HG02642 (cell line): ENCODE data around the gene PRKCA.

Experiments used
- ATAC-seq: cut with Tn5 transposase; IDR thresholded peaks from one replicate; pipeline ENCODE4 v1.9.1; 2021; ENCODE audit warnings: mild to moderate bottlenecking; ENCODE audit not compliant: unreplicated experiment, poor library complexity

The PRKCA gene

DNA sequence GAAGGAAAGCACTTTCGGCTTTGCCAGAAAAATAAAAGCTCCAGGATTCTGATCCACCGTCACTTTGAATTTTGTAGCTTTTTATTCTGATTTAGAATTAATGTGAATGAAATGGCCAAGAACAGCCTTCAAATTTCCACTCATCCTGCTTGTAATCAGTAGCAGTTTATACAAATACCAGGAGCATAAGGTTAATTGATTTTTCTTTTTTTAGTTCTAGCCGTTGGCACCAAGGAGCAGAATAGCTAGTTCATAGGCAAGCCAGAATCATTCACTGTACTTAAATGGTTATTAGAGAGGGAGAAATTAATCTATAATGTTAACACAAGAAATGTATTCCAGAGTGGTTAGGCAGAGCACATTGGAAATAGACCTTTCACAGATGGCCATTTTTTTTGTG lies 491.4 kb downstream of the PRKCA start:
- no peak for ATAC-seq

- ATAC-seq = no peak
Measured at GRCh38 chr17:66795486-66795885, 493.1 kb downstream of the PRKCA start.

DNA sequence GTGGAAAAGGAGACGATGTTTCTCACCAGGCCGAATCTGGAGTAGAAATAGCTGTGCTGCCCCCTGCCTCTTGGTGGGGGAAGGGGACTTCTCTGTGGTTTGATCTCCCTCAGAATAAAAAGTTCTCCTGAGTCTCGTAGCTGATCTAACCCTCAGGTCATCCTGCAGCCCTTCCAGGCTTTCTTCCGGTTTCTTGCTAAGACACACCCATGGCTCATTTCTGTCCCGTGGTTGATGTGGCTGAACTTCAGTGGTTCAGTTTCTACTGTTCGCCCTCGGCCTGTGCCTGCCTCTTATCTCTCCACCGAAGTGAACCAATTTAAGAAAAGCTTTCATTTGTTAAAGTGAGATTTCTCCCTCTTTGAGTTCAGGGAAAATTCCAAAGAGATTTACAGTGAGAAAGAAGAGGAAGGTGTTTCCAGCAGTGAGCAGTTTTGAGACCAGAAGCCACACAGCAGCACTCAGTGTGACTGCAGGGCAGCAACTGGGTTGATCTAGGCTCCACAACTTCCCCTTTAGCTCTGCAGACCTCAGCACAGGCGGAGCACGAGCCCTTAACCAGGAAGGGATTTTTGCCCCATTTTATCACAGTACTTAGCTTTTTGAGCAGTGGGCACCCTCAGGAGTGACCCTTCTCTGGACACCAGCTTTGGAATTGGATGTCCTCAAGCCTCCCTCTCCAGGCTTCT lies 497.6 kb downstream of the PRKCA start:
- ATAC-seq = no peak

GRCh38 chr17:66803474-66803951 lies 501.1 kb downstream of the PRKCA start:
- ATAC-seq = no peak

GRCh38 chr17:66805567-66805966 lies 503.2 kb downstream of the PRKCA start:
- ATAC-seq = no peak

DNA sequence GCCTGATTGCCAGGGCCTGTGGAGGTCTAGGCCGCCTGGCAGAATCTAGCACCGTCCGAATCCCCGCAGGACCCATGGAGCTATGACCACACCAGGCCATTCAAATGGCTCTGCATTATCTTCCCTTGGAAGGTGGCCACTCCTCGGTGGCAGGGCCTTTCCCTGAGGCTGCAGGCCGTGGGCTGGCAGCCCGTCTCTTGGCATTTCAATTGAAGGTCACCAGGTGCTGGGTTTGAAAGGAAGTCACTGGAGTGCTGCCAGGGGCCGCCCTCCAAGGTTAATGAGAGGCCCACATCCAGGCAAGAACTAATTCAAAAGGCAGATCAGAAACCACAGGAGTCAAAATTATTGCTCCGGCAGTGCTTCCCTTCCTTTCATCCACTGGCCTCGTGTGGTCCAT lies 504.8 kb downstream of the PRKCA start:
- ATAC-seq = no peak

GRCh38 chr17:66809408-66809807 lies 507.0 kb downstream of the PRKCA start:
- ATAC-seq = no peak

GRCh38 chr17:66810951-66811682 lies 508.7 kb downstream of the PRKCA start:
- no peak for ATAC-seq

- ATAC-seq = no peak
Measured at GRCh38 chr17:66811683-66812054, 509.3 kb downstream of the PRKCA start.

- ATAC-seq = no peak
Measured at GRCh38 chr17:66812571-66812970, 510.2 kb downstream of the PRKCA start.

DNA sequence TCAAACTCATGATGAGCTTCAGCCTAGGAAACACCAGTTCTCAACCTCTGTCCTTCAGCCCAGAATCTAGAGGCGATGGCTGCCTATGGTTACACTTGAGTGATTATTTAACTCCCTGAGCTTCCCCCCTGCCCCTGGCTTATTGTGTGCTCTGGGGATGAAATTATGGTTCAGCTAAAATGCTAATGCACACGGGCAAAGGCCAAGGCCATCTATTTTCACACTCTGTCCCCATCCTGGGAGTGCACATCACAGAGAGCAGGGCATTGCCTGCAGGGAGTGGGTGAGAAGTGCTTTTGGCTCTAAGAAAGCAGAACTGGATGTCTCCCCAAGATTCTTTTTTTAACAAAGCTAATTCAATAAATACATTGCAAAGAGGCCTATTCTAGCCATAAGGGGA lies 510.9 kb downstream of the PRKCA start:
- ATAC-seq = no peak

DNA sequence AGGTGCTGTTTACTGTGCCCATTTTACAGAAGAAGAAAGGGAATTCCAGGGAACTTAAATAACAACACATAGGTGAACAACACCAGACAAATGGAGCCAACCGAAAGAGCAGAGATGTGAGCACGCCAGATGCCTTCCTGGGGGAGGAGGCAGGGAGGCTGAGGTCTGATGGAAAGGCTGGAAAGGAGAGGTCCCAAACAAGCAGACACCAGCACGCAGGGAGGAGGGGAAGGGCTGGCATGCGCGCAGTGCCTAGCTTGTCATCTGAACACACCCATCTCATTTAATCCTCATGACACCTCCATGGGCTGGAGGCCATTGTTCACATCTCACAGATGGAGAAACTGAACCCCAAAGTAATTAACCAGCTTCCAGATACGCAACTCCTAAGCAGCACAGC lies 511.6 kb downstream of the PRKCA start:
- ATAC-seq = no peak

DNA sequence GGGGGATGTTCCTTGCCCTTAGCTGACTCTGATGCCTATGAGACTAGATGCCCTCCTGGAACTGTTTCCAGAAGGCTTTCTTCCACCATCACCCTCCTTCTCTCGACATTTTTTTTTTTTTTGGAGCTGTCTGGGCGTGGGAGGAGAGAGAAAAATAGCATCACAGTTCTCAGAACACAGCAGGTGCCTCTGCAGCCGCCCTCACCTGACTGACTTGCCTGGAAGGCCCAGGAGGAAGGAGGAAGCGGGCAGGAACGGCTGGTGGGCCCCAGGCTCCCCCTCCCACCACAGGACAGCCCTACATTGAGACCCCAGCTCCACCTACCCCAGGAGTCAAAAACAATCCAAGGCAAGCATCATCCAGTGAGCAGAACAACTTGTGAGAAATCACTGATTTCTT lies 512.2 kb downstream of the PRKCA start:
- ATAC-seq = no peak

DNA sequence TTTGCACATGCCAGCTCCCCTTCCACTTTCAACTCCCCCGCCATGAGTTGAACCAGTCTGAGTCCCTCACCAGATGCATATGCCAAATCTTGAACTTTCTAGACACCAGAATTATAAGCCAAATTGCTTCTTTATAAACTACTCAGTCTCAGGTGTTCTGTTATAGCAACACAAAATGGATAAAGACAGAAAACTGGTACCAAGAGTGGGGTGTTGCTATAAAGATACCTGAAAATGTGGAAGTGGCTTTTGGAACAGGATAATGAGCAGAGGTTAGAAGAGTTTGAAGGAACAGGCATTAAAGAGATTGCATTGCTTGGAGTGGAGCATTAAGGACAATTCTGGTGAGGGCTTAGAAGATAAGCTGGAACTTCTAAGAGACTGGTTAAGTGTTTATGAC lies 515.3 kb downstream of the PRKCA start:
- ATAC-seq = no peak

DNA sequence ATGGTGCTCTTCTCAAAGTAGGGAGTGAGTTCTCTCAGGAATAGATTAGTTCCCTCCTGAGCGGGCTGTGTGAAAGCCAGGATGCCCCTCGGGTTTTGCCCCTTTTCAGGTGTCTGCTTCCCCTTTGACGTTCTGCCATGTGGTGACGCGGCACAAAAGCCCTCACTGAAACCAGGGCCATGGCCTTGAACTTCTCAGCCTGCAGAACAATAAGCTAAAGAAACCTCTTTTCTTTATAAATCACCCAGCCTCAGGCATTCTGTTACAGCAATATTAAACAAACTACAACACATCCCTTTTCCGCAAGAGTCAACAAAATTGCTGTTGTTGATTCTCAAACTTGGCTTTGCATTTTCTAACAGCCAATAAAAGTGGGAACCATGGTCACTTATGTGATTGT lies 517.1 kb downstream of the PRKCA start:
- ATAC-seq = no peak

DNA sequence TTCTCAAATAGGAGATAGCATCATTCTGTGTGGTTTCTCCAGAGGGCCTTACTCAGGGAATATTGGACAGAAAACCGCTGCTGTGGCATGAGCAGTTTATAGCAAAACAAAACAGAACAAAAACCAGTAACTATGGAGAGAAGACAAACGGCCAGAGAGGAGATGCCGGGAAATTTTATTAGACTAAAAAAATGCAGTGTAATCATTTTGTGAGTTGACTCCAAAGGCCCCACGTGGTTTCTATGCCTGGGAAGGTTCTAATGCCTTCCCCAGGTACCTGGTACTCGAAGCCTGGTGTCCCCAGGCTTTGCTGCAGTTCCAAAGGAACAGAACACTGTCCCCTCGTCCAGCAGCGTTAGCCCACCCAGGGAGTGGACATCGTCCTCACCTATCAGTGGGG lies 519.6 kb downstream of the PRKCA start:
- ATAC-seq = no peak

GRCh38 chr17:66826856-66827255 lies 524.4 kb downstream of the PRKCA start:
- no peak for ATAC-seq

DNA sequence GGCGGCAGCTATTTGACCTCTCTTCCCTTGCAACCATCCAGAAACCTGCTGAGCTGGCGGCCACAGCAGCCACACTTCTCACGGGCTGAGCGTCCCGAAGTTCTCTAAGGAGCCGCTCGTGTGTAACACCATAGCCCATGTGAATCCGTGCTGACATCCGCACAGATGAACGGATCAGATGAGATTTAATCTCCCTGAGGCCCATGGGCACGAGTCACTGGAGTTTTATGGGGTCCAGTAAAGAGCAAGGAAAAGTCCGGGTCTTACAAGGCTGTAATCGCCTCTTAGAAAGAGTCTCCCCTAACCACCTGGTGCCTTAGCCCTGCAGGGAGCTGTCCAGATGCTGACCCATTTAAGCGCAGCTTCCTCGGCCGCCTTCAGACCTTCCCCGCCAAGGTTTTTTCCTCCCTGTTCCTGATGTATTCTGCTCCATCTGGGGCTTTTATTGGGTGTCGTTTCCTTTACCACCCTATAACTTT lies 527.0 kb downstream of the PRKCA start:
- no peak for ATAC-seq

- no peak for ATAC-seq
Measured at GRCh38 chr17:66829883-66830282, 527.5 kb downstream of the PRKCA start.

DNA sequence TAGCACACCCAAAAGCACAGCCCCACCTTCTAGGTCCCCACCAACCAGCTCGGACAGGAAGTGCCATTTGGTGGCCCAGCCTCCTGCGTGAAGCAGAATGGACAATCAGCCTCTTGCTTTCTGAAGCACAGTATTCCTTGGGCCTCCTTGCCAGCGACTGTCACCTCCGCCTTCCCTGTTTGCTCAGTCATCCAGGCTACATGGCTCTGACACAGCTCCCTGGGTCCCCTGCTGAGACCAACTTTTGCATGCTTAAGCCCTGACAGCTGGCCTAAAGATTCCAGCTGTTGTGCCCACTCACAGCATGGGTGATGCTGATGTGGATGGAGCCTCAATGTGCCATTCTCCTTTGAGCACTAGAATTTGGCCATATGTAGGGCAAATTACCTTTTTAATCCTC lies 528.0 kb downstream of the PRKCA start:
- ATAC-seq = no peak

- no peak for ATAC-seq
Measured at GRCh38 chr17:66831383-66832210, 529.2 kb downstream of the PRKCA start.
